ENCODE results near the gene SPINT3. TPM values are rescaled to one million over a fixed set of nuclear protein-coding genes. Genes with fewer than 3 reads are reported as not detected.

Gene SPINT3
- total and polyA plus RNA-seq, 2 donors (not counting 1 experiment from before 2014, with no cell fraction given): not detected

DNA sequence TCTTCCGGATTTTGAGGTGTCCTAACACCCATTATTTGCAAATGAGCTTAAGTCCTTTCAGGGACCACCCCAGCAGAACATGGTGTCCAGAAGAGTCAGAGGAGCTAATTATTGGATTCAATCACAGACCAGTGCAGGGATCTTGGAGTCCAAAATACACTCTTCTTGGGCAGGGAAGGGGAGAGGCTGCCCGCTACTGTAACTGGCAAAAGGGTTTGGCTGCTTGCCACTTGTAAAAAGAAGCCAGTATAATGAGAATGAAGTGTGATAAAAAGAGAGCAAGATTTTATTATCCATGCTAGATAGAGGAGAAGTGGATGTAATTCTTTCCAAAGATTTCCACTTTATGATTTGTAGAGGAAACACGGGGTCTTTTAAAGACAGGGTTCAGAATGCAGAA is 19.3 kb downstream of the SPINT3 start:
- no peak overlapping the region for H2AFZ ChIP-seq (ENCODE audit: low read length)
- H3K9ac ChIP-seq (ENCODE audit: insufficient read depth, low read length): no peak overlapping the region
- no peak overlapping the region for H3K4me3 ChIP-seq (replicated peaks in 1 of 4; ENCODE audit: control extremely low read depth in 1 of 4, insufficient read depth in 1 of 4, low read depth in 3 of 4, low read length in 4 of 4)
- TF ChIP-seq EZH2 (IDR thresholded peaks at IDR 0.05; ENCODE audit: low read length, missing control alignments) (no peak), CTCF (conservative IDR thresholded peaks at IDR 0.05 in 1 of 2, IDR thresholded peaks at IDR 0.05 in 1 of 2; ENCODE audit: low read depth in 1 of 2, low read length in 2 of 2) (no peak)
- no peaks in the 10 kb centered on the region for H3K9me3 ChIP-seq (ENCODE audit: control insufficient read depth, insufficient read depth, low read depth, low read length)
- no peaks in the 10 kb centered on the region for H3K79me2 ChIP-seq (ENCODE audit: control insufficient read depth, insufficient read depth, low read length)
- H3K27me3 ChIP-seq (ENCODE audit: control insufficient read depth, insufficient read depth, low read length): no peaks in the 10 kb centered on the region
- no peaks in the 10 kb centered on the region for H3K36me3 ChIP-seq (ENCODE audit: control insufficient read depth, insufficient read depth, low read length)
- H4K20me1 ChIP-seq (ENCODE audit: control insufficient read depth, extremely low read depth, insufficient read depth, low read length): no peaks in the 10 kb centered on the region
- DNase-seq (ENCODE audit: low read depth in 2 of 2): no peak
- H3K27ac ChIP-seq (ENCODE audit: insufficient read depth, low read length): no peak overlapping the region
- no peaks in the 10 kb centered on the region for H3K4me1 ChIP-seq (ENCODE audit: control insufficient read depth, extremely low read depth, insufficient read depth, low read length)
- no peak overlapping the region for H3K4me2 ChIP-seq (ENCODE audit: extremely low read depth, insufficient read depth, low read length)

DNA sequence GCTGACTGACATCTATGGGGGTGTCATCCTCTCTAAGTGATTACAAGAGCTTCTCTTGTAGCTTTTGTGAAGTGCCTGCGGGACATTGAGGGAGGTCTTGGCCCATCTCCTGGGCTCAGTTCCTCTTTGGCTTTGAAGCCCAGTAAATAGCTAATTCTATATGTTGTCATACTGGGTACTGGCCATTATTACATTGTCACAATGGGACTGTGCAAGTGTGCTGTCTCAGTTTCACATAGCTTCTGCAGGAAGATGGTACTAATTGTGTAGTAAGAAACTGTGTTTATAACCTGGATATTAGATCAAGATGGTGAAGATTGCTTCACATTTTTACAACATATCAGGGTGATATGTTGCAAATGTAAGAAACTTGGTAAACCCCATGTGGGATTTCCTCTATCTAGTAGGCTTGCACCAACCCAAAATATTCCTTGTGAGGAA is 19.9 kb downstream of the SPINT3 start:
- Histone ChIP-seq H3K79me2 (ENCODE audit: control insufficient read depth, insufficient read depth, low read length) (no peaks in the 10 kb centered on the region), H3K36me3 (ENCODE audit: control insufficient read depth, insufficient read depth, low read length) (no peaks in the 10 kb centered on the region)

DNA sequence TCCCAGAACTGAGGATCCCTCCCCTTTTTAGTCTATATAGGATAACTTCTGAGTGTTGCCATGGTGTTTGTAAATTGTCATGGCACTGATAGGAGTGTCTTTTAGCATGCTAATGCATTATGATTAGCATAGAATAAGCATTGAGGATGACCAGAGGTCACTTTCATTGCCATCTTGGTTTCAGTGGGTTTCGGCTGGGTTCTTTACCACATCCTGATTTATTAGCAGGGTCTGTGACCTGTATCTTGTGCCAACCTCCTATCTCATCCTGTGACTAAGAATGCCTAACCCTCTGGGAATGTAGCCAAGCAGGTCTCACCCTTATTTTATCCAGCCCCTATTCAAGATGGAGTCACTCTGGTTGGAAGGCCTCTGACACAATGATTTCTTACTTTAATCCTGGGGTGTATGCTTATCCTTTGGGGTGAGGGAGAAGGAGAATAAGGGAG is 26.3 kb downstream of the SPINT3 start:
- no peaks in the 10 kb centered on the region for H4K20me1 ChIP-seq (ENCODE audit: control insufficient read depth, extremely low read depth, insufficient read depth, low read length)

More for the DNA sequence above, 19.9 kb downstream of the SPINT3 start:
- Histone ChIP-seq H3K4me3 (replicated peaks in 1 of 4; ENCODE audit: control extremely low read depth in 1 of 4, insufficient read depth in 1 of 4, low read depth in 3 of 4, low read length in 4 of 4) (no peak overlapping the region), H3K27me3 (ENCODE audit: control insufficient read depth, insufficient read depth, low read length) (no peaks in the 10 kb centered on the region), H4K20me1 (ENCODE audit: control insufficient read depth, extremely low read depth, insufficient read depth, low read length) (no peaks in the 10 kb centered on the region), H3K4me2 (ENCODE audit: extremely low read depth, insufficient read depth, low read length) (no peak overlapping the region), H3K9ac (ENCODE audit: insufficient read depth, low read length) (no peak overlapping the region), H3K27ac (ENCODE audit: insufficient read depth, low read length) (no peak overlapping the region), H3K9me3 (ENCODE audit: control insufficient read depth, insufficient read depth, low read depth, low read length) (no peaks in the 10 kb centered on the region), H2AFZ (ENCODE audit: low read length) (no peak overlapping the region), H3K4me1 (ENCODE audit: control insufficient read depth, extremely low read depth, insufficient read depth, low read length) (no peaks in the 10 kb centered on the region)
- no peak for DNase-seq (ENCODE audit: low read depth in 2 of 2)
- TF ChIP-seq EZH2 (IDR thresholded peaks at IDR 0.05; ENCODE audit: low read length, missing control alignments) (no peak), CTCF (conservative IDR thresholded peaks at IDR 0.05 in 1 of 2, IDR thresholded peaks at IDR 0.05 in 1 of 2; ENCODE audit: low read depth in 1 of 2, low read length in 2 of 2) (no peak)

More for the DNA sequence above, 26.3 kb downstream of the SPINT3 start:
- TF ChIP-seq CTCF (conservative IDR thresholded peaks at IDR 0.05 in 1 of 2, IDR thresholded peaks at IDR 0.05 in 1 of 2; ENCODE audit: low read depth in 1 of 2, low read length in 2 of 2): no peak
- no peak for TF ChIP-seq EZH2 (IDR thresholded peaks at IDR 0.05; ENCODE audit: low read length, missing control alignments)
- H3K4me2 ChIP-seq (ENCODE audit: extremely low read depth, insufficient read depth, low read length): no peak overlapping the region
- H3K9ac ChIP-seq (ENCODE audit: insufficient read depth, low read length): no peak overlapping the region
- H3K4me3 ChIP-seq (replicated peaks in 1 of 4; ENCODE audit: control extremely low read depth in 1 of 4, insufficient read depth in 1 of 4, low read depth in 3 of 4, low read length in 4 of 4): no peak overlapping the region
- no peak overlapping the region for H3K27ac ChIP-seq (ENCODE audit: insufficient read depth, low read length)
- no peaks in the 10 kb centered on the region for H3K79me2 ChIP-seq (ENCODE audit: control insufficient read depth, insufficient read depth, low read length)
- no peak overlapping the region for H2AFZ ChIP-seq (ENCODE audit: low read length)
- H3K27me3 ChIP-seq (ENCODE audit: control insufficient read depth, insufficient read depth, low read length): peaks cover 5% of the 10 kb centered on the region
- no peaks in the 10 kb centered on the region for H3K9me3 ChIP-seq (ENCODE audit: control insufficient read depth, insufficient read depth, low read depth, low read length)
- no peaks in the 10 kb centered on the region for H3K4me1 ChIP-seq (ENCODE audit: control insufficient read depth, extremely low read depth, insufficient read depth, low read length)
- no peaks in the 10 kb centered on the region for H3K36me3 ChIP-seq (ENCODE audit: control insufficient read depth, insufficient read depth, low read length)
- peak; percentile 21 to 33 for DNase-seq (ENCODE audit: low read depth in 2 of 2)

All from fibroblast of lung (primary cell).